NOMO-1 (cell line): ENCODE results near the gene DNASE1L3.

Experiments used
- DNase-seq, 2 experiments: peaks; one replicate each; lab custom pipeline; 2025; ENCODE audit not compliant: unreplicated experiment in 2 of 2; lab: John Stamatoyannopoulos, UW

Gene DNASE1L3

DNA sequence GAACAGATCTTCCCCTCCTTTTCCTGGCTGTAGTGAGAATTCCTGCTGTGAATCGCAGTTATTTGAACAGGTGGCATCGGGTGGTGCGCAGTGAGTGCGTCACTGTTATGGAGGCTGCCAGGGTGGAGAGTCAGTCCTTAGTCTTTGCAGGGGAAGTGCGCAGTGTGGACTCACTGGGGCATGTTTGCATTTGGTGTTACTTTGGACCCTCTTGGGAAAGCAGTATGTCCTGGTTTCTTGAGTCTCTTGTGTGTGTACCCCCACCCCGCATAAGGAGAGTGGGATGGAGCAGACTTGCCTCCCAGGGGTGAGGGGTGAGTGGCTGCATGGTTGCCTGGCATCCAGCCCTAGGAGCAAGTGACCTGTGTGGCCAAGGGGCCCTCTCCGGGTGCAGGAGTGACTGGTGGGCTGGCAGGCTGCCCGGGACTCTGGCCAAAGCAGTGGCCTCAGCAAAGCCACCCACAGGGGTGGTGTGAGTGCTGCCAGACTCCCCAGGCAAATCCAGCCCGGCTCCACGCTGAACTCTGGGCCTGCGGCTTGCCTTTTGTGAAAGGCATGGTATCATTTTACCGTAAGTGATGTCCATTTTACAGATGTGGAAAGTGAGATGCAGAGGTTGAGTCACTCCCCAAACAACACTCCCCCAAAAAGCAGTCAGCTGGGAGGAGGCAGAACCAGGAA lies 46.4 kb downstream of the DNASE1L3 start:
- DNase-seq = no peak

DNA sequence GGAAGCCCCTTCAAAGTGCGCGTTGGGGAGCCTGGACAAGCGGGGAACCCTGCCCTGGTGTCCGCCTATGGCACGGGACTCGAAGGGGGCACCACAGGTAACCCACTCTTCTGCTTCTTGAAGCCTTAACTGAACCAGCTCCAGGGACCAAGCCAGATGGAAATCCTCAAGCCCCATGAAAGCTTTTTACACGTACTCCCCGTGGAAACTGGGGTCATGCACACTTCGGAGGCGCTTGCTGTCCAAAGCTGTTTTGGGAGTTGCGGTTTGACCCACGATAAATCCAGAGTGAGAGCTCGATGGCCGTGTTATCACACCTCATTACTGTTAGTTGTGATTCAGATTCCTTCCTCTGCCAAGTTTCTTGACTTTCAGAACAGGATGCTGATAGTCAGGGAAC lies 47.5 kb downstream of the DNASE1L3 start:
- DNase-seq = no peak

DNA sequence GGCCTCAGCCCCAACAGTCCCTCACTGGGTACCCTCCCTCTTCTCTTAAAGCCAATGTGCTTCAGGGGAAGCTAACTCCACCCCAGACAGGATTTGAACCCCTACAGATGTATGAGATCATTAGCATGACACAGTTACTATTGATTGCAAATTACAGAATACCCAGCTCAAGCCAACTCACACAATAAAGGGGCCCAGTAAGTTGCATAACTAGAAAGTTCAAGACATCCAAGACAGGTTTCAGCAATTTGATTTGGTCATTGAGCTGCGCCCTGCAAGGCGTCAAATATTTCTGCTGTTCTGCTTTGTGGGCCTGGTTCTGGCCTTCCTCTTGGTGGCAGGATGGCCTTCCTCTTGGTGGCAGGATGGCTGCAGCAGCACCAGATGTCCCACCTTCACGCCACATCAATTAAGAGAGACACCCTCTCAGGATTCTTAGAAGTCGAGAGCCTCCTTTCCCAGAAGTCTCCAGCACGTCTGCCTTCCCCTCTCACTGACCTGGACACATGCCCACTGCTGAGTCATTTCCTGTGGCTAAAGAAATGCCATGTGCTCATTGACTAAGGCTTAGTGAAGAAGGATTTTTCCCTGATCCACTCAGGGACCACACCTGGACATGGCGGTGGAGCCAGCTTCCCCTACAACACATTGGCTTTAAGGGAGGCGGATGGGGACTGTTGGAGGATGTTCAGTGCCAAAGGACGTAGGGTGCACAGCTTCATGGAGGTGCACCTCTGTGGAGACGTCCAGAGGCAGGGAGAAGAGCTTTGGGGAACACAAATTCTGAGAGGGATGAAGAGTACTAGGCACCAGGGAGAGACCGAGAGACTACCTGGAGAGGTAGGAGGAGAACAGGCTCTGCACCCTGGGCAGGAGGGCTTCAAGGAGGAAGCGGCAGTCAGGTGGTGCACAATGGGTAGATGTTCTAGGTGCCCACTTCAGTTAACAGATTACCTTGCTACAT lies 49.1 kb downstream of the DNASE1L3 start:
- DNase-seq = no peak

DNA sequence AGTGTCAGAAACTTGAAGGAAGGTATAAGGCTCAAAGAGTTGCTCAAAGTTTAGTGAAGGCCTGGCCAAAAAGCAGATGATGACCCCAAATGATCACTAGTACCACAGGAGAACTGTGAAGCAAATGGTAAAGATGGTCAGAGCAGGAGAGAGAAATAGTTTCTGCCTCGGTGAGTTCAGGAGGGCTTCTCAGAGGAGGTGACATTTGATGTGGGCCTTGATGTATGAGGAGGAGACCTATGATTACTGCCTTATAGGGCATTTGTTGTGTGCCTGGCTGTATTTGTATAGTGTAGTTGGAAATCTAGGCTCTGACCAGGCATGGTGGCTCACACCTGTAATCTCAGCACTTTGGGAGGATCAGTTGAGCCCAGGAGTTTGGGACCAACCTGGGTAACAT lies 50.4 kb downstream of the DNASE1L3 start:
- no peak for DNase-seq

DNA sequence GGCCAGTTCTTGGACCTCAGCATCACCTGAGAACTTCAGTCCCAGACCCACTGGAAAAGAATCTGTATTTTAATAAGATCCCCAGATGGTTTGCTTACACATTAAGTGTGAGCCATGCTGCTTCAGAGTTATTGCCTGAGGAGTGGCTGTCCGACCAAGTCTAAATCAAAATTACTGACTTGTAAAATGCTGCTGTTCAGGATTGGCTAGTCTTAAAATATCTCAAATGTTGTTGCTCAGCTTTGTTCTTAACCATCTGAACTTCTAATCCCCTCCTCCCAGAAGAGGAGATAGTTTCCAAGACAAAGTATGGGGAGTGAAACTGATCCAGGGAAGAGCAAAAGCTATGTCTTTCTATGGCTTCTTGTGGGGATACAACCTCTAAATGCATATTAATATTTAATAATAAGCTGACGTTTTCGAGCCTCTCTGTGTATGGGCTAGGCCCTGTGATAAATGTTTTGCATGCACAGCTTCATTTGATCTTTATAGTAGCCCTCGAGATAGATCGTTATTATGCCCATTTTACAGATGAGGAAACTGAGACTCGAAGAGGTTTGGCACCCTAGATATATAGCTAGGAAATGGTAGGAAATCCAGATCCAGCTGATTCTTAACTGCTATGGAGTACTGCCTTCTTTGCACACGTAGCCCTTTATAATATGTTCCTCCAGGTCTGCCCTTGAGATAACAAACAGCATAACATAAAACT lies 52.2 kb downstream of the DNASE1L3 start:
- no peak for DNase-seq

DNA sequence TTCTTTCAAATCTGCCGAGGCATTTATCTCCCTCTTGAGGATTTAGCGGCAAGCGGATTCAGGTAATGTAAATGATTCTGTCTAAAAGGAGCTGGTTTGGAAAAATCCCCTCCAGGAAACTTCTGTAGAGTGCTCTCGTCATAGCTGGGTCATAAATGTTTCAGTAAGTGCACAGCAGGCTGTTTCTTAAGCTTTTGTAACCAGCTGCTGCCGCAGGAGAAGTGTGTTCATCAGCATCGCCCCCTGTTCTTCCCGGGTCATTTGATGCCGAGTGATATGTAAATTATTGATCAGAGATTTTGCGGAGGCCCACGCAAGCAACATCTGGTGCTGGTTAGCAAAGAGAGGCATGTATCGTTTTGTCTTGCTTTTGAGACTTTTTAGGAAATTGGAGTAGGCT lies 53.1 kb downstream of the DNASE1L3 start:
- no peak for DNase-seq

DNA sequence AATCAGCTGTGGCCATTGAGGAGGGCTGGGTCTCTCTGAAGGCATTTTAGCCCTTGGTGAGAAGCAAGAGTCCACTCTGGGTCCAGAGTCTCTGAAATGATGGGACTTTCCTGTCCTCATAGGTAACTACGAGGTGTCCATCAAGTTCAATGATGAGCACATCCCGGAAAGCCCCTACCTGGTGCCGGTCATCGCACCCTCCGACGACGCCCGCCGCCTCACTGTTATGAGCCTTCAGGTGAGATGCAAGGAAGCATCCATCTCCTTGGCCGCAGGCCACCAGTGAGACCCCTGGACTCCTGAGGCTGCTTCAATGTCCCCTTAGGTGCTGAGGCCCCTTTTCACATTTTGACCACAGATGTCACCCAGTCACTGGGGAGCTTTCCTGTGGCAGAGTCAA lies 54.9 kb downstream of the DNASE1L3 start:
- DNase-seq = no peak

DNA sequence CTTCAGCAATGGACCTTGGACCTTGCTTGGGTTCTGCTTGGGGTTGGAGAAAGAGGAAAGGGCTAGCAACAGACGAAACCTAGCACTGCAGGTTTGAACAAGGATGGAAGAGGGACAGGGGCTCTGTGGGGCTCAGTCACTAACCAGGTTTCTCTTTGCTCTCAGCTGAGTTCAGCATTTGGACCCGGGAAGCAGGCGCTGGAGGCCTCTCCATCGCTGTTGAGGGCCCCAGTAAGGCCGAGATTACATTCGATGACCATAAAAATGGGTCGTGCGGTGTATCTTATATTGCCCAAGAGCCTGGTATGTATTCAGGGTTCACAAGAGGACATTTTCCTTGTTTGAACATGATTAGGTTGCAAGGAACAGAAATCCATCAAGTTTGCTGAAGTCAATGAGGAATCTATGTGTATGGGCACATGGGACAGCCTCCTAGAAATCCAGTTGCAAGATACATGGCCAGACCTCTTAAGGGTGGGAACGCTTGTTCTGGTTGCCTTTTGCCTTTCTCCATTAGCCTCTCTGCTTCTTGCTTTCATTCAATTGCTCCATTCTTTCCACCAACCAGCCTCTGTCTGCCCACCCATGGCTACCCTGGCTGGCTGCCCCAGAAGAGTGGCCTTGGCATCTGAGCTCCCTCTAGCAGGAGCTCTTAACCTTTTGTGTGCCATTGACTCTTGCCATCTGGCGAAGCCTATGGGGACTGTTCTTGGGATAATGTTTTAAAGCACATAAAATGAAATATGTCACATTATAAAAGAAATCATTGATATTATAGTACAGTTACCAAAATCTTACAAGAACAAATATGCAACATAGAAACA lies 55.9 kb downstream of the DNASE1L3 start:
- no peak for DNase-seq

DNA sequence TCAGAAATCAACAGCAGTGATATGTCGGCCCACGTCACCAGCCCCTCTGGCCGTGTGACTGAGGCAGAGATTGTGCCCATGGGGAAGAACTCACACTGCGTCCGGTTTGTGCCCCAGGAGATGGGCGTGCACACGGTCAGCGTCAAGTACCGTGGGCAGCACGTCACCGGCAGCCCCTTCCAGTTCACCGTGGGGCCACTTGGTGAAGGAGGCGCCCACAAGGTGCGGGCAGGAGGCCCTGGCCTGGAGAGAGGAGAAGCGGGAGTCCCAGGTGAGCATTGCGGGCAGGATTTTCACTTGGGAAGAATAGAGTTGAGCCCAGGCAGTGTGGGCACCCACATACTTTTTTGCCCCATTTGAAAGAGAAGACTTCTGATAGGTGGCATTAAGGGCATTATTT lies 57.4 kb downstream of the DNASE1L3 start:
- DNase-seq = no peak

DNA sequence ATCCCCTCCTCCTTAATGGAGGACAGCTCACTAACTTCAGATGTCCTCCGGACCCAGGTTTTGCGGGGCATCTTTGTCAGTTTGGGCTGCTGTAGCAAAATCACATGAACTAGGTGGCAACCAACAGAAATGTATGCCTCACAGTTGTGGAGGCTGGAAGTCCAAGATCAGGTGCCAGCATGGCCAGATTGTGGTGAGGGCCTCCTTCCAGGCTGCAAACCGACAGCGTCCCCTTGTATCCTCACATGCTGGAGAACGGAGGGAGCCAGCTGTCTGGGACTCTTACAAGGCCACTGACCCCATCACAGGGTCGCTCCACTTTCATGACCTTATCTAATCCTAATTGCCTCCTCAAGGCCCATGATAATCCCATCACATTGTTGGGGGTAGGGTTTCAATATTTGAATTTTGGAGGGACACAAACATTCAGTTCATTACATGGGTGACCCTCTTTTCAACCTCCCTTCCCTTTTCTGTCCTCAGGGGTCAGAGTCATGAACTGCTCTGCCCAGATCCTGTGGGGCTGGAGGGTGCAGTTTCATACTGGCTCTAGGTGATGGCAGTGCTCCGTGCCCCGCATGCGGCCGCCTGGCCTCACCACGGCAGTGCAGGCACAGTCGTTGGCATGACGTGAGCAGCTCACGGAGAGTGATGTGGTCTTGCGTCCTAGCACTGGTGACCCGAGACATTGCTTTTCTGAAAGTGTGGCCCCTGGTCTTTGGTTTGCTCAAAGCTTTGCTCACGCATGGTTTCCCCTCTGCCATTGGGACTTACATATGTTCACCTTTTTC lies 58.4 kb downstream of the DNASE1L3 start:
- DNase-seq = no peak

DNA sequence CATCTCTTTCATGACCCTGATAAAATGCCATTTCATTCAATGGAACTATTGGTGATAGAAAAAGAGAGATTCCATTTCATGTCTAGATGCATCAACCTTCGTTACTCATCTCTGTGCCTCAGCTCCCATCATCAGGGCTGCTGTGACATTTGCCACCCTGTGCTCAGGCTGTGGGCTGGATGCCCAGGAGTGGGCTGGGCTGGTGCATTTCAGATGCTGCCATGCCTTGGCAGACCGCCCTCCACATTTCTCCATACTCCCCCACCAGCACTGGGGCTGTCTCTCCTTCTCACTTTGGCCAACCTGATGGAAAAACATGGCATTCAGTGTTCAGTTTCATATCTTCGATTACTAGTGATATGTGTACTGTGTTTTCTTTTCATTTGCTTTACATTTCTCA lies 59.1 kb downstream of the DNASE1L3 start:
- DNase-seq = no peak

DNA sequence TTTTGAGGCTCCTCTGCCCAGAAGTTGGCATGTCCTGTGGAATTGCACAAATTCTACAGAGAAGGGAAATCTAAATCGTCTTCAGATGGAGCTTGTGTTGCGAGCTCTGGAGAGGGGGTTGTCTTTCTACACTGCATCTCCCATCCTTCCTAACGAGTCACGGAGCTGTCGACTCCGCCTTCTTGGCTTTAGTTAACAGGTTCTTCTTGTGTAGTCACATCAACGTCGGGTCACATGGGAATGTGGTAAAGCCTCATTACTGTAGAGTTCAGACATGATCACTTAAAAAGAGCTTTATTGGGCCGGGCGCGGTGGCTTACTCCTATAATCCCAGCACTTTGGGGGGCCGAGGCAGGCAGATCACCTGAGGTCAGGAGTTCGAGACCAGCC lies 60.0 kb downstream of the DNASE1L3 start:
- no peak for DNase-seq

DNA sequence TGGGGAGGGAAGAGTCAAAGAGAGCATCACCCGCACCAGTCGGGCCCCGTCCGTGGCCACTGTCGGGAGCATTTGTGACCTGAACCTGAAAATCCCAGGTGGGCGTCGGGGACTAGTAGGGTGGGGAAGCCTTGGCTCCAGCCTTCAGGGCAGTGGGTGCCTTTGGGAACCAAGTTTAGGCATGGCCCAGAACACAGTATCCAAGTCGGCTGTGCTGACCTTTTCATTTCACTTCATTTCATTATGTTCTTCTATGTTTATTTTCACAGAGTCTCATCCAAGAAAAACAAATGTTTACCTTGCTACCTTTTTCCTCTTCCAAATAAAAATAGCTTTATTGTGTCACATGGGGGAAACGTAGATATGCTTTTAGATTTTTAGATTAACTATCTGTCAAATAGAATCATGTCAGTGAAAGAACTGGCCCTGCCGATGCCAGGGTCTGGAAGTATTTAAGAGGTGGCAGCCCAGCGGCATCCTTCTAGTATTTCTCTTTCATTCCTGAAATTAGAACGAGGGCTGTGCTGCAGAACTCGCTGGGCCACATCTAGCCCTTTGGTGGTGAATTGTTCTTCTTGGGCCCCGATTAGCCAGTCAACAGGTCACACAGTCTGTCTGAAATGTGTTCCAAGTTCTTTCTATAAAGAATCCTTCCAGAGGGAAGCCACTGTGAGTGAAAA lies 60.5 kb downstream of the DNASE1L3 start:
- DNase-seq = no peak

DNA sequence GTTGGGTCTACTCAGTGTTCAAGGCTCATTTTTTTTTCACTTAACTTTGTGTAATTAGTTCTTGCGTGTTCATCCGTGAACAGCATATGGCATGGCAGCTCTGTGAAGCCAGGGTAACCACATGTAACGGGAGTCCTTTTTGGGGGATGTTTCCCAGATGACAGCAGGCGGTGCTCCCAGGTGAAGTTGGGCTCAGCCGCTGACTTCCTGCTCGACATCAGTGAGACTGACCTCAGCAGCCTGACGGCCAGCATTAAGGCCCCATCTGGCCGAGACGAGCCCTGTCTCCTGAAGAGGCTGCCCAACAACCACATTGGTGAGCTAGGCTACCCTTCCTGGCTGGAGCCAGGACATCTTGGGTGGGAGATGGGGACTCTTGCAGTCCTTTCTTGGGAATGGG lies 62.7 kb downstream of the DNASE1L3 start:
- DNase-seq = no peak

DNA sequence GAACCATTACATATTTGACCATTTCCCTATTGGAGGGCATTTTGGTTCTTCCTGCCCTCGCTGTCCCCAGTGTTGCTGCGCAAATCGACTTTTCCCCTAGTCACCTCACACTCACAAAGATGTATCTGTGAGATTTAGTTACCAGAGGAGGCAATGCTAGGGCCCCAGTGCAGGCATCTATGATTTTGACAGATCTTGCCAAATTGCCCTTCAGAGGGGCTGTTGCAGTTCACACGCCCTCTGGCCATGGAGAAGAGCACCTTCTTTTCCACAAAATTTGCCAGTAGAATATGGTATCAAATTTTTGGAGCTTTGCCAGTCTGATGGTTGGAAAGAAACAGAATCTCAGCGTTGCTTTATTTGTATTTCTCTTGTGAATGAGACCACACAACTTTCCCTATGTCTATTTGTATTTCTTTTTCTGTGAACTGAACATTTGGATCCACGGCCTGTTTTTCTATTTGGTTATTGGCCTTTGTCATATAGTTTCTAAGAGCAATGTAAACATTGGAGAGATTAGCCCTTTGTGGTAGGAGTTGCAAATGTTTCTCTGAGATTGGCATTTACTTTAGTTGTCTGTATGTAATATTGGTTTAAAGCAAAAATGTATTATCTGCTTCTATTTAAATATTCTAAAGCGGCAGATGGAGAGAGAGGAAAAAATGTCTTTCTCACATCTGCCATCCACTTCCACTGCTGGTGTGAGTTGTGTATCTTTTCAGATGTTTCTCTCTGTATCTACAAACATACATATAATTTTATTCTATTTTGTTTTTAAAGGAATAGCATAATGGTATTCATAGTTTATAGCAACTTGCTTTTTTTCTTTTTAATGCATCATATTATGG lies 66.1 kb downstream of the DNASE1L3 start:
- no peak for DNase-seq

DNA sequence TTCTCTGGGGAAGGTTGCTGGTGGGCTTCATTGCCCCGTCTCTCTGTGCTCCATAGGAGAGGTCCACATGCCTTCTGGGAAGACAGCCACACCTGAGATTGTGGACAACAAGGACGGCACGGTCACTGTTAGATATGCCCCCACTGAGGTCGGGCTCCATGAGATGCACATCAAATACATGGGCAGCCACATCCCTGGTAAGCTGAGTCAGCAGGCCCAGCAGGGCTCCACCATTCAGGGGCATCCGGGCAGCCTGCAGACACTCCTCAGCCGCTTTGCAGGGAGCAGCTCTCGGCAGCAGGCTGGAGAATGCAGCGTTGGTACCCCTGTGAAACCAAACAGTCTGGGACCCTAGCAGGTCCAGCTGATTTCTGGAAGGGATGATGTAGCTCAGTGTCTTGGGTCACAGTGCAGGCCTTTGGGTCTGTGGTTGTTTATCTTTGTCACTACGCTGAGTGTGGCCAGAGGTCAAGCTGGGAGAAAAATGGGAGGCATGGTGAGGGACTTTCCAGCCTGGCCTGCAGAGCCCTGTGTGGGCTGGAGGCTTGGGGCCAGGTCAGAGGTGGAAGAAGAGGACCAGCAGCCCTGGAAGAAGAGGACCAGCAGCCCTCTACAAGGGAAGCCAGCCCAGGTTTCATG lies 67.2 kb downstream of the DNASE1L3 start:
- no peak for DNase-seq
